ENCODE data around the gene ATP6V1E1.
"Not testable (repeated sequence)": the region's sequence is repeated elsewhere in the genome, so short reads cannot be mapped to it uniquely, and the experiment has no call there.

Gene ATP6V1E1

GRCh38 chr22:17648569-17648968 lies 20.0 kb upstream of the ATP6V1E1 start:
- no peaks in the 10 kb centered on the region for H3K9me3 ChIP-seq (ENCODE audit: control insufficient read depth in 2 of 2, low read length in 2 of 2)
- no peak overlapping the region for H3K27ac ChIP-seq (ENCODE audit: low read depth in 2 of 2, low read length in 2 of 2)
- no peak overlapping the region for H3K4me3 ChIP-seq (ENCODE audit: low read length in 2 of 2)
- H3K27me3 ChIP-seq (ENCODE audit: control insufficient read depth in 2 of 2, insufficient read depth in 2 of 2, low read length in 2 of 2): no peaks in the 10 kb centered on the region
- no peak overlapping the region for H3K9ac ChIP-seq (ENCODE audit: low read depth in 1 of 2, low read length in 2 of 2)
- H3K36me3 ChIP-seq (ENCODE audit: control insufficient read depth in 2 of 2, insufficient read depth in 2 of 2, low read length in 2 of 2): peaks cover 0 to 2% of the 10 kb centered on the region in 2 donors
- H3K4me1 ChIP-seq (ENCODE audit: control insufficient read depth in 2 of 2, insufficient read depth in 2 of 2, low read length in 2 of 2): peaks cover 2 to 3% of the 10 kb centered on the region in 2 donors

- no peak overlapping the region for H3K9ac ChIP-seq (ENCODE audit: low read depth in 1 of 2, low read length in 2 of 2)
- H3K4me1 ChIP-seq (ENCODE audit: control insufficient read depth in 2 of 2, insufficient read depth in 2 of 2, low read length in 2 of 2): peaks cover 0 to 3% of the 10 kb centered on the region in 2 donors
- no peaks in the 10 kb centered on the region for H3K27me3 ChIP-seq (ENCODE audit: control insufficient read depth in 2 of 2, insufficient read depth in 2 of 2, low read length in 2 of 2)
- H3K4me3 ChIP-seq (ENCODE audit: low read length in 2 of 2): no peak overlapping the region
- no peaks in the 10 kb centered on the region for H3K9me3 ChIP-seq (ENCODE audit: control insufficient read depth in 2 of 2, low read length in 2 of 2)
- peaks cover 0 to 2% of the 10 kb centered on the region in 2 donors for H3K36me3 ChIP-seq (ENCODE audit: control insufficient read depth in 2 of 2, insufficient read depth in 2 of 2, low read length in 2 of 2)
- no peak overlapping the region for H3K27ac ChIP-seq (ENCODE audit: low read depth in 2 of 2, low read length in 2 of 2)
Observed at GRCh38 chr22:17647991-17648390, 19.4 kb upstream of the ATP6V1E1 start.

GRCh38 chr22:17647452-17647851 lies 18.9 kb upstream of the ATP6V1E1 start:
- Histone ChIP-seq H3K9me3 (ENCODE audit: control insufficient read depth in 2 of 2, low read length in 2 of 2) (no peaks in the 10 kb centered on the region), H3K36me3 (ENCODE audit: control insufficient read depth in 2 of 2, insufficient read depth in 2 of 2, low read length in 2 of 2) (peaks cover 0 to 2% of the 10 kb centered on the region in 2 donors), H3K27me3 (ENCODE audit: control insufficient read depth in 2 of 2, insufficient read depth in 2 of 2, low read length in 2 of 2) (no peaks in the 10 kb centered on the region), H3K4me1 (ENCODE audit: control insufficient read depth in 2 of 2, insufficient read depth in 2 of 2, low read length in 2 of 2) (peaks cover 0 to 3% of the 10 kb centered on the region in 2 donors), H3K4me3 (ENCODE audit: low read length in 2 of 2) (no peak overlapping the region), H3K27ac (ENCODE audit: low read depth in 2 of 2, low read length in 2 of 2) (no peak overlapping the region), H3K9ac (ENCODE audit: low read depth in 1 of 2, low read length in 2 of 2) (no peak overlapping the region)

GRCh38 chr22:17642357-17642756 lies 13.8 kb upstream of the ATP6V1E1 start:
- H3K4me1 ChIP-seq (ENCODE audit: control insufficient read depth in 2 of 2, insufficient read depth in 2 of 2, low read length in 2 of 2); H3K9me3 ChIP-seq (ENCODE audit: control insufficient read depth in 2 of 2, low read length in 2 of 2); H3K4me3 ChIP-seq (ENCODE audit: low read length in 2 of 2); H3K27me3 ChIP-seq (ENCODE audit: control insufficient read depth in 2 of 2, insufficient read depth in 2 of 2, low read length in 2 of 2); H3K9ac ChIP-seq (ENCODE audit: low read depth in 1 of 2, low read length in 2 of 2); H3K36me3 ChIP-seq (ENCODE audit: control insufficient read depth in 2 of 2, insufficient read depth in 2 of 2, low read length in 2 of 2); H3K27ac ChIP-seq (ENCODE audit: low read depth in 2 of 2, low read length in 2 of 2): not testable (repeated sequence)

GRCh38 chr22:17641269-17641668 lies 12.7 kb upstream of the ATP6V1E1 start:
- Histone ChIP-seq H3K36me3 (ENCODE audit: control insufficient read depth in 2 of 2, insufficient read depth in 2 of 2, low read length in 2 of 2) (peaks cover 2 to 5% of the 10 kb centered on the region in 2 donors), H3K9me3 (ENCODE audit: control insufficient read depth in 2 of 2, low read length in 2 of 2) (no peaks in the 10 kb centered on the region), H3K4me1 (ENCODE audit: control insufficient read depth in 2 of 2, insufficient read depth in 2 of 2, low read length in 2 of 2) (peaks cover 6 to 11% of the 10 kb centered on the region in 2 donors), H3K9ac (ENCODE audit: low read depth in 1 of 2, low read length in 2 of 2) (no peak overlapping the region), H3K4me3 (ENCODE audit: low read length in 2 of 2) (no peak overlapping the region), H3K27me3 (ENCODE audit: control insufficient read depth in 2 of 2, insufficient read depth in 2 of 2, low read length in 2 of 2) (no peaks in the 10 kb centered on the region), H3K27ac (ENCODE audit: low read depth in 2 of 2, low read length in 2 of 2) (no peak overlapping the region)

- Histone ChIP-seq H3K4me1 (ENCODE audit: control insufficient read depth in 2 of 2, insufficient read depth in 2 of 2, low read length in 2 of 2) (peaks cover 6 to 7% of the 10 kb centered on the region in 2 donors), H3K9ac (ENCODE audit: low read depth in 1 of 2, low read length in 2 of 2) (peak overlapping the region; percentile 100), H3K9me3 (ENCODE audit: control insufficient read depth in 2 of 2, low read length in 2 of 2) (no peaks in the 10 kb centered on the region), H3K4me3 (ENCODE audit: low read length in 2 of 2) (peak overlapping the region; percentile 97 to 100), H3K27ac (ENCODE audit: low read depth in 2 of 2, low read length in 2 of 2) (peak overlapping the region; percentile 98 to 99), H3K36me3 (ENCODE audit: control insufficient read depth in 2 of 2, insufficient read depth in 2 of 2, low read length in 2 of 2) (peaks cover 0 to 5% of the 10 kb centered on the region in 2 donors), H3K27me3 (ENCODE audit: control insufficient read depth in 2 of 2, insufficient read depth in 2 of 2, low read length in 2 of 2) (no peaks in the 10 kb centered on the region)
Observed at GRCh38 chr22:17639247-17639741, 10.7 kb upstream of the ATP6V1E1 start.

GRCh38 chr22:17638432-17639246 lies 10.1 kb upstream of the ATP6V1E1 start, which contains the start of gene BCL2L13:
TSS of gene BCL2L13 (plus strand) at chr22:17638757. CDS start at chr22:17655712, 16,955 bp downstream.
- peaks cover 0 to 5% of the 10 kb centered on the region in 2 donors for H3K36me3 ChIP-seq (ENCODE audit: control insufficient read depth in 2 of 2, insufficient read depth in 2 of 2, low read length in 2 of 2)
- H3K27me3 ChIP-seq (ENCODE audit: control insufficient read depth in 2 of 2, insufficient read depth in 2 of 2, low read length in 2 of 2): no peaks in the 10 kb centered on the region
- H3K9me3 ChIP-seq (ENCODE audit: control insufficient read depth in 2 of 2, low read length in 2 of 2): no peaks in the 10 kb centered on the region
- H3K4me3 ChIP-seq (ENCODE audit: low read length in 2 of 2): peak within 1 kb of the TSS; percentile 97 to 100
- H3K9ac ChIP-seq (ENCODE audit: low read depth in 1 of 2, low read length in 2 of 2): peak within 1 kb of the TSS; percentile 100
- peak within 1 kb of the TSS; percentile 98 to 99 for H3K27ac ChIP-seq (ENCODE audit: low read depth in 2 of 2, low read length in 2 of 2)
- peaks cover 7 to 11% of the 10 kb centered on the region in 2 donors for H3K4me1 ChIP-seq (ENCODE audit: control insufficient read depth in 2 of 2, insufficient read depth in 2 of 2, low read length in 2 of 2)

- no peaks in the 10 kb centered on the region for H3K9me3 ChIP-seq (ENCODE audit: control insufficient read depth in 2 of 2, low read length in 2 of 2)
- H3K36me3 ChIP-seq (ENCODE audit: control insufficient read depth in 2 of 2, insufficient read depth in 2 of 2, low read length in 2 of 2): peaks cover 0 to 5% of the 10 kb centered on the region in 2 donors
- H3K27me3 ChIP-seq (ENCODE audit: control insufficient read depth in 2 of 2, insufficient read depth in 2 of 2, low read length in 2 of 2): no peaks in the 10 kb centered on the region
- peak overlapping the region; percentile 98 to 99 for H3K27ac ChIP-seq (ENCODE audit: low read depth in 2 of 2, low read length in 2 of 2)
- peak overlapping the region; percentile 97 to 100 for H3K4me3 ChIP-seq (ENCODE audit: low read length in 2 of 2)
- H3K9ac ChIP-seq (ENCODE audit: low read depth in 1 of 2, low read length in 2 of 2): peak overlapping the region; percentile 100
- H3K4me1 ChIP-seq (ENCODE audit: control insufficient read depth in 2 of 2, insufficient read depth in 2 of 2, low read length in 2 of 2): peaks cover 7 to 12% of the 10 kb centered on the region in 2 donors
Observed at GRCh38 chr22:17638182-17638431, 9.6 kb upstream of the ATP6V1E1 start.

GRCh38 chr22:17637490-17638181 lies 9.1 kb upstream of the ATP6V1E1 start:
- Histone ChIP-seq H3K36me3 (ENCODE audit: control insufficient read depth in 2 of 2, insufficient read depth in 2 of 2, low read length in 2 of 2) (peaks cover 0 to 5% of the 10 kb centered on the region in 2 donors), H3K9ac (ENCODE audit: low read depth in 1 of 2, low read length in 2 of 2) (peak overlapping the region; percentile 100), H3K4me1 (ENCODE audit: control insufficient read depth in 2 of 2, insufficient read depth in 2 of 2, low read length in 2 of 2) (peaks cover 7 to 12% of the 10 kb centered on the region in 2 donors), H3K27ac (ENCODE audit: low read depth in 2 of 2, low read length in 2 of 2) (peak overlapping the region; percentile 98 to 99), H3K9me3 (ENCODE audit: control insufficient read depth in 2 of 2, low read length in 2 of 2) (no peaks in the 10 kb centered on the region), H3K27me3 (ENCODE audit: control insufficient read depth in 2 of 2, insufficient read depth in 2 of 2, low read length in 2 of 2) (no peaks in the 10 kb centered on the region), H3K4me3 (ENCODE audit: low read length in 2 of 2) (peak overlapping the region; percentile 97 to 100)

GRCh38 chr22:17636850-17637249 lies 8.3 kb upstream of the ATP6V1E1 start:
- not testable (repeated sequence) for H3K4me3 ChIP-seq (ENCODE audit: low read length in 2 of 2); H3K9me3 ChIP-seq (ENCODE audit: control insufficient read depth in 2 of 2, low read length in 2 of 2); H3K27ac ChIP-seq (ENCODE audit: low read depth in 2 of 2, low read length in 2 of 2); H3K27me3 ChIP-seq (ENCODE audit: control insufficient read depth in 2 of 2, insufficient read depth in 2 of 2, low read length in 2 of 2); H3K9ac ChIP-seq (ENCODE audit: low read depth in 1 of 2, low read length in 2 of 2); H3K36me3 ChIP-seq (ENCODE audit: control insufficient read depth in 2 of 2, insufficient read depth in 2 of 2, low read length in 2 of 2)
- peaks cover 7 to 12% of the 10 kb centered on the region in 2 donors for H3K4me1 ChIP-seq (ENCODE audit: control insufficient read depth in 2 of 2, insufficient read depth in 2 of 2, low read length in 2 of 2)
